Measurements from ENCODE around the gene F2. TPM values are rescaled to one million over a fixed set of nuclear protein-coding genes. Genes with fewer than 3 reads are reported as not detected.
A peak's percentile ranks its signal among the peaks of the same experiment; 100 is the strongest.
"Not testable (repeated sequence)": the region's sequence is repeated elsewhere in the genome, so short reads cannot be mapped to it uniquely, and the experiment has no call there.

Gene F2
- total and polyA plus RNA-seq, 12 donors, result 0.50 to 0.61 TPM; not detected in 10

DNA sequence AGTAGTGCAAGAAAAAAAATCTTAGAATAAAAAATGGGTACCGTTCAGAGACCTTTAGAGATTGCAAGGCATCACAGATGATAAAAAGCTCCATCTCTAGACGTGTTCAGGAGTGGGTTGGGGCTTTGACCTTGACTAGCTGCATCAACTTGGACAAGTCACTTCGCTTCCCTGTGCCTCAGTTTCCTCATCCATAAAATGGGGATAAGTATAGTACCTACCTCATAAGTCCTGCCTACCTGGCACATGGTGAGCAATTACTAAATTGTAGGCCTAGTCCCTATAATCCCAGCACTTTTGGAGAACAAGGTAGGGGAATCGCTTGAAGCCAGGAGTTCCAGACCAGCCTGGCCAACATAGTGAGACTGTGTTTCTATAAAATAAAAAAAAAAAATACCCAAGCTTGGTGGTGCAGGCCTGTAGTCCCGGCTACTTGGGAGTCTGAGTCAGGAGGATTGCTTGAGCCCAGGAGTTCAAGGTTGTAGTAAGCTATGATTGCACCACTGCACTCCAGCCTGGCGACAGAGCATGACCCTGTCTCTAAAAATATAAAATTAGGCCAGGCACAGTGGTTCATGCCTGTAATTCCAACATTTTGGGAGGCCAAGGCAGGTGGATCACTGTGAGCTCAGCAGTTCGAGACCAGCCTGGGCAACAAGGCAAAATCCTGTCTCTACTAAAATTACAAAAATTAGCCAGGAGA, 6.0 kb upstream of the F2 start:
- intact Hi-C loops (cut with DNase I), result no loop called here
- Histone ChIP-seq H3K36me3 (replicated peaks in 1 of 2) (no peaks in the 10 kb centered on the region), H3K4me1 (replicated peaks in 1 of 2) (peaks cover 4 to 17% of the 10 kb centered on the region in 2 donors), H3K9me3 (replicated peaks in 1 of 3) (no peaks in the 10 kb centered on the region), H3K4me3 (no peak overlapping the region), H3K27me3 (no peaks in the 10 kb centered on the region), H3K27ac (peak overlapping the region in 3 of 5 donors; percentile 58 to 94 (median 93))
- DNase-seq, result peak in 5 of 7 donors; percentile 40 to 64 (median 44)
- TF ChIP-seq, protein P1, sequence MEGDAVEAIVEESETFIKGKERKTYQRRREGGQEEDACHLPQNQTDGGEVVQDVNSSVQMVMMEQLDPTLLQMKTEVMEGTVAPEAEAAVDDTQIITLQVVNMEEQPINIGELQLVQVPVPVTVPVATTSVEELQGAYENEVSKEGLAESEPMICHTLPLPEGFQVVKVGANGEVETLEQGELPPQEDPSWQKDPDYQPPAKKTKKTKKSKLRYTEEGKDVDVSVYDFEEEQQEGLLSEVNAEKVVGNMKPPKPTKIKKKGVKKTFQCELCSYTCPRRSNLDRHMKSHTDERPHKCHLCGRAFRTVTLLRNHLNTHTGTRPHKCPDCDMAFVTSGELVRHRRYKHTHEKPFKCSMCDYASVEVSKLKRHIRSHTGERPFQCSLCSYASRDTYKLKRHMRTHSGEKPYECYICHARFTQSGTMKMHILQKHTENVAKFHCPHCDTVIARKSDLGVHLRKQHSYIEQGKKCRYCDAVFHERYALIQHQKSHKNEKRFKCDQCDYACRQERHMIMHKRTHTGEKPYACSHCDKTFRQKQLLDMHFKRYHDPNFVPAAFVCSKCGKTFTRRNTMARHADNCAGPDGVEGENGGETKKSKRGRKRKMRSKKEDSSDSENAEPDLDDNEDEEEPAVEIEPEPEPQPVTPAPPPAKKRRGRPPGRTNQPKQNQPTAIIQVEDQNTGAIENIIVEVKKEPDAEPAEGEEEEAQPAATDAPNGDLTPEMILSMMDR (IDR thresholded peaks at IDR 0.05), result no peak
- no peak for TF ChIP-seq POLR2A (IDR thresholded peaks at IDR 0.05)
- 68 to 77% (median 73%) methylated on average over 7 of the region's 7 CpGs for WGBS, 4 donors

DNA sequence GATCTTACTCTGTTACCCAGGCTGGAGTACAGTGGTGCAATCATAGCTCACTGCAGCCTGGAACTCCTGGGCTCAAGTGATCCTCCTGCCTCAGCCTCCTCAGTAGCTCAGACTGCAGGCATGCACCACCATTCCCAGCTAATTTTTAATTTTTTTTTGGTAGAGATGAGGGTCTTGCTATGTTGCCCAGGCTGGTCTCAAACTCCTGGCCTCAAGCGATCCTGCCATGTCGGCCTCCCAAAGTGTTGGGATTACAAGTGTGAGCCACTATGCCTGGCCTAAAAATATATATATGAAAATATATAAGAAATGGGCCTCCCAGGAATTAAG, 1.2 kb upstream of the F2 start:
- H3K4me1 ChIP-seq (replicated peaks in 1 of 2); H3K9me3 ChIP-seq (replicated peaks in 1 of 3); DNase-seq; H3K27me3 ChIP-seq; H3K4me3 ChIP-seq; H3K27ac ChIP-seq; H3K36me3 ChIP-seq (replicated peaks in 1 of 2); intact Hi-C loops (cut with DNase I): not testable (repeated sequence)
- 89 to 97% (median 95%) methylated on average over 2 of the region's 2 CpGs for WGBS, 4 donors

DNA sequence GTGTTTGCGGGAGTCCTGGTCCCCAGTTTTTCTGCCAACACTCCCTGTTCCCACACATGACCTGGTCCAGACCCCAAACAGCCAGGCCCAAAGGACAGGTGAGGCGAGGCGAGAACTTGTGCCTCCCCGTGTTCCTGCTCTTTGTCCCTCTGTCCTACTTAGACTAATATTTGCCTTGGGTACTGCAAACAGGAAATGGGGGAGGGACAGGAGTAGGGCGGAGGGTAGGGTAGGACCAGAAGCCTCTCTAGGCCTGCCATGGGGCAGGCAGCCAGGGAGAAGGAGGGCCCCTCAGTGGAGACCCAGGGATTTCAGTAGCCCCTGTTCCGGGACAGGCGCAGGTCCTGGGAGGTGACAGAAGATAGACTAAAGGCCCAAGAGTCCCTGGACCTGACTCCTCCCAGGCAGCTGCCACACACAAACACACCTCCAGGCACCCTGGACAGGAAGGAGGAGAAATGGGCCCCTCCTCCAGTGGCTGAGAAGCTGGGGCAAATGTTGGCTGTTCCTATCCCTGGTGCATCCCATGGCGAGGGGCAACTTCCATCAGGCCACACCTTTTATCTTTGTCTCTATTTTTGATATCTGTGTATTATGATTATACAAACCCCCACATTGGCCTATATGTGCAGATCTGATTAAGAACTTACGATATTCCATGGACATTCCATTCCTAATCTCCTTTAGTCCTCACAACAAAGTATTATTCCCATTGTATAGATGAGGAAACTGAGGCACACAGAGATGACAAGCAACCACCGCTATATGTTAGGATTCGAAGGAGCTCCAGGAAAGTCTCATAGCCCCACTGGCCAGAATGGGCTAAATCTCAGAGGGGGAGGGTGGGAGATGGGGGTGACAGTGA, 626 bp upstream of the F2 start:
- Histone ChIP-seq H3K4me3 (no peak overlapping the region), H3K36me3 (replicated peaks in 1 of 2) (no peaks in the 10 kb centered on the region), H3K4me1 (replicated peaks in 1 of 2) (peaks cover 2 to 4% of the 10 kb centered on the region in 2 donors), H3K9me3 (replicated peaks in 1 of 3) (no peaks in the 10 kb centered on the region), H3K27ac (no peak overlapping the region), H3K27me3 (no peaks in the 10 kb centered on the region)
- TF ChIP-seq POLR2A (IDR thresholded peaks at IDR 0.05), result no peak
- TF ChIP-seq, protein P1 (IDR thresholded peaks at IDR 0.05), result no peak
- WGBS, 4 donors, result 84 to 89% (median 86%) methylated on average over 9 to 11 of the region's 11 CpGs
- intact Hi-C loops (cut with DNase I), result no loop called here
- DNase-seq, result no peak

DNA sequence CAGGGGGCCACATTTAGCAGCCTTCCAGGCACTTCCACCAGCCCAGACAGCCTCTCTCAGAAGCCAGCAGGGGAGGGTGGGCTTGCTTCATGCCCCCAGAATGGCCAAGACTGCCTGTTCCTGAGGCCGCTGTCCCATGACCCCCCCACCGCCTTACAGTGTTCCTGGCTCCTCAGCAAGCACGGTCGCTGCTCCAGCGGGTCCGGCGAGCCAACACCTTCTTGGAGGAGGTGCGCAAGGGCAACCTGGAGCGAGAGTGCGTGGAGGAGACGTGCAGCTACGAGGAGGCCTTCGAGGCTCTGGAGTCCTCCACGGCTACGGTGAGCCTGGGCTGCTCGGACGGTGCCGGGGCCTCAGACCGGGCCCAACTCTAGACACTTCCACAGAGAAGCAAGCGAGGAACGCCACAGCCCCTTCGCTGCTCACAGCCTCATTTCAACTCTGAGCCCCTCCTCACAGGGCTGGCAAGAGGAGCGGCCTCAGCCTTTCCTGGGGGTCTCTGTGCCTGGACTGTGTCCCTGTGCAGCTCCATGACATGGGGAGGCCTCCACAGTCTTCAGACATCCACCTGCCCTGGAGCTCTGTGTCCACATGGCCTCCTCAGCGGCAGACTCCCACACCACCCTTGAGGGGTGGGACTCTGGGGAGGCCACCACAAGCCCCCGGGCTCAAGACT, 668 bp downstream of the F2 start:
- Histone ChIP-seq H3K27ac (no peak overlapping the region), H3K27me3 (no peaks in the 10 kb centered on the region), H3K36me3 (replicated peaks in 1 of 2) (no peaks in the 10 kb centered on the region), H3K4me1 (replicated peaks in 1 of 2) (peaks cover 0 to 2% of the 10 kb centered on the region in 2 donors), H3K4me3 (no peak overlapping the region), H3K9me3 (replicated peaks in 1 of 3) (no peaks in the 10 kb centered on the region)
- no peak for DNase-seq
- 87 to 94% (median 93%) methylated on average over 6 to 25 of the region's 25 CpGs for WGBS, 4 donors
- intact Hi-C loops (cut with DNase I), result no loop called here
- TF ChIP-seq POLR2A (IDR thresholded peaks at IDR 0.05), result no peak
- TF ChIP-seq, protein P1 (IDR thresholded peaks at IDR 0.05), result no peak

Data from adrenal gland (tissue), 12 donors.